Measurements from ENCODE around the gene FRMD4A.

Gene FRMD4A

GRCh38 chr10:13698217-13698616 is 632.5 kb downstream of the FRMD4A start:
- Histone ChIP-seq H3K27me3 (replicated peaks) (no peaks in the 10 kb centered on the region), H3K27ac (peak overlapping the region; percentile 17), H3K36me3 (replicated peaks) (peaks cover 86% of the 10 kb centered on the region), H3K4me3 (ENCODE audit: low read depth, low read length) (no peak overlapping the region)
- in situ Hi-C loops (cut with HindIII; ENCODE audit: low pct_ligation_motif_present, low sequenced_read_pairs): no loop called here
- no peak for TF ChIP-seq CTCF (IDR thresholded peaks at IDR 0.05; ENCODE audit: low read depth, low read length, missing control alignments)
- no peak for DNase-seq

- H3K4me3 ChIP-seq (ENCODE audit: low read depth, low read length): no peak overlapping the region
- no peak overlapping the region for H3K27ac ChIP-seq
- no peak for DNase-seq
- H3K36me3 ChIP-seq (replicated peaks): peaks cover 91% of the 10 kb centered on the region
- in situ Hi-C loops (cut with HindIII; ENCODE audit: low pct_ligation_motif_present, low sequenced_read_pairs): no loop called here
- no peaks in the 10 kb centered on the region for H3K27me3 ChIP-seq (replicated peaks)
- no peak for TF ChIP-seq CTCF (IDR thresholded peaks at IDR 0.05; ENCODE audit: low read depth, low read length, missing control alignments)
These were observed 634.7 kb downstream of the FRMD4A start for GRCh38 chr10:13696071-13696470.

- Histone ChIP-seq H3K27me3 (replicated peaks) (no peaks in the 10 kb centered on the region), H3K4me3 (ENCODE audit: low read depth, low read length) (no peak overlapping the region), H3K36me3 (replicated peaks) (peaks cover 92% of the 10 kb centered on the region), H3K27ac (no peak overlapping the region)
- no peak for TF ChIP-seq CTCF (IDR thresholded peaks at IDR 0.05; ENCODE audit: low read depth, low read length, missing control alignments)
- in situ Hi-C loops (cut with HindIII; ENCODE audit: low pct_ligation_motif_present, low sequenced_read_pairs): no loop called here
- DNase-seq: no peak
These were observed 635.1 kb downstream of the FRMD4A start for GRCh38 chr10:13695588-13695987.

GRCh38 chr10:13693783-13694700 is 636.7 kb downstream of the FRMD4A start:
- peaks cover 92% of the 10 kb centered on the region for H3K36me3 ChIP-seq (replicated peaks)
- in situ Hi-C loops (cut with HindIII; ENCODE audit: low pct_ligation_motif_present, low sequenced_read_pairs): no loop called here
- no peak for TF ChIP-seq CTCF (IDR thresholded peaks at IDR 0.05; ENCODE audit: low read depth, low read length, missing control alignments)
- no peaks in the 10 kb centered on the region for H3K27me3 ChIP-seq (replicated peaks)
- H3K4me3 ChIP-seq (ENCODE audit: low read depth, low read length): no peak overlapping the region
- no peak overlapping the region for H3K27ac ChIP-seq
- no peak for DNase-seq

- H3K36me3 ChIP-seq (replicated peaks): peaks cover 90% of the 10 kb centered on the region
- no peak overlapping the region for H3K4me3 ChIP-seq (ENCODE audit: low read depth, low read length)
- H3K27ac ChIP-seq: no peak overlapping the region
- in situ Hi-C loops (cut with HindIII; ENCODE audit: low pct_ligation_motif_present, low sequenced_read_pairs): no loop called here
- no peaks in the 10 kb centered on the region for H3K27me3 ChIP-seq (replicated peaks)
- no peak for DNase-seq
- TF ChIP-seq CTCF (IDR thresholded peaks at IDR 0.05; ENCODE audit: low read depth, low read length, missing control alignments): no peak
These were observed 640.4 kb downstream of the FRMD4A start for GRCh38 chr10:13690281-13690825.

Measured in brain microvascular endothelial cell (primary cell).